Heart right ventricle (tissue), 16 donors: ENCODE measurements around the gene KBTBD3. TPM values are rescaled to one million over a fixed set of nuclear protein-coding genes. Genes with fewer than 3 reads are reported as not detected.

Experiments used
- ATAC-seq, 8 donors: fragments of 200-7000 bp; cut with Tn5 transposase; one replicate each; pipeline ENCODE4 v1.9.1; 2020; ENCODE audit warnings: mild to moderate bottlenecking in 8 of 8, moderate library complexity in 8 of 8, moderate number of reproducible peaks in 1 of 8
- DNase-seq, 2 donors: peaks; one replicate each; pipeline ENCODE4 v3.0.0-alpha.2; 2020
- H3K27ac ChIP-seq, 10 donors: fragments of 200-600 bp; sonication (generic) in 2 of 10; one replicate each; pipeline versions ENCODE4 v1.5.0 to v1.8.0; 2020 to 2022; ENCODE audit warnings: mild to moderate bottlenecking in 3 of 10
- H3K27me3 ChIP-seq, 7 donors: fragments of 200-600 bp; one replicate each; pipeline ENCODE4 v1.8.0; 2021 to 2022; ENCODE audit warnings: mild to moderate bottlenecking in 2 of 7
- H3K36me3 ChIP-seq, 9 donors: fragments of 200-600 bp; sonication (generic) in 1 of 9; one replicate each; pipeline versions ENCODE4 v1.5.0 to v1.8.0; 2020 to 2022; ENCODE audit warnings: mild to moderate bottlenecking in 2 of 9
- H3K4me1 ChIP-seq, 9 donors: fragments of 200-600 bp; sonication (generic) in 1 of 9; one replicate each; pipeline versions ENCODE4 v1.5.0 to v1.8.0; 2020 to 2022; ENCODE audit warnings: mild to moderate bottlenecking in 4 of 9
- H3K4me3 ChIP-seq, 10 donors: fragments of 200-600 bp; sonication (generic) in 2 of 10; one replicate each; pipeline versions ENCODE4 v1.5.0 to v1.8.0; 2020 to 2022; ENCODE audit warnings: mild to moderate bottlenecking in 7 of 10, moderate library complexity in 2 of 10
- H3K9me3 ChIP-seq, 11 donors: fragments of 200-600 bp in 10 of 11; sonication (generic) in 2 of 11; one replicate each; pipeline versions ENCODE4 v1.5.0 to v1.8.0; 2013 to 2022; ENCODE audit warnings: mild to moderate bottlenecking in 2 of 11, control low read depth in 1 of 11, moderate library complexity in 1 of 11
- CTCF ChIP-seq, 9 donors: fragments of 200-600 bp; sonication (generic) in 2 of 9; IDR thresholded peaks; one replicate each; pipeline versions ENCODE4 v1.5.0 to v1.8.0; 2021 to 2022; ENCODE audit warnings: antibody characterized with exemption in 9 of 9, mild to moderate bottlenecking in 5 of 9, moderate library complexity in 1 of 9
- WGBS, 2 donors: extraction: QIAGEN DNeasy Blood & Tissue Kit; methylation state at CpG; one replicate each; pipeline ENCODE4 v1.1.7; 2013; ENCODE audit warnings: inconsistent platforms in 1 of 2; 5-methylcytosine and 5-hydroxymethylcytosine counted together
- intact Hi-C, 10 donors: fragments of 100-400 bp; cut with DNase I; formaldehyde crosslinking; loops; one replicate each; pipeline versions ENCODE4 v1.11.1 to v1.14.2; 2022
- polyA plus RNA-seq, 2 donors: library from polyadenylated mRNA; stranded (reverse); fragments of 200-250 nt; gene quantifications; one replicate each; pipeline ENCODE4 v1.2.3, GENCODE V29; 2013
- total RNA-seq, 10 donors: library from RNA; stranded (reverse); fragmentation: NEBNext Ultra II Directional in 3 of 10; extraction: Animal tissue kit (Norgen Biotek cat#: 25700) in 3 of 10; gene quantifications; one replicate each; pipeline versions ENCODE4 v1.2.1 to v1.2.4, GENCODE V29; 2021 to 2023
- donor health status: Arrhythmogenic right ventricular cardiomyopathy.
- donor health status: ischemic (EF 13 %, LVEDD 7.1; RV severe dilation, severe dysfunction).
- donor health status: healthy with polysubstance abuse.
- donor health status: DM: no; HTN: yes; CAD: no.
- donor health status: DM: no; HTN: no; CAD: no.
- donor health status: ischemic (EF 25% LVEDD 6.9; RV normal size, moderate dysfunction).
- donor health status: ischemic (EF 25% LVEDD 5.7; RV mildly dilated, moderate dysfunction).
- donor health status: healthy.
- donor health status: DM: yes; HTN: yes; CAD: no.
- donor health status: Ischemic cardiomyopathy.
- donor health status: ischemic (EF 35%, LVEDD 5.7; RV mildly dilated, moderate dysfunction).
- donor health status: nonischemic (EF 11% LVEDD 7.7; RV severe dilation, severe dysfunction).
- donor health status: DM: yes; HTN: yes; CAD: no.
- donor health status: PGD.
- donor health status: ischemic (EF 29% LVEDD 5.4; RV normal size, mild dysfunction).
- donor health status: nonischemic (EF 23%, LVEDD 6.1; RV moderate dilation, normal function).

KBTBD3 gene
- total and polyA plus RNA-seq, 12 donors = 4.2 to 13.8 (median 8.7) TPM

DNA sequence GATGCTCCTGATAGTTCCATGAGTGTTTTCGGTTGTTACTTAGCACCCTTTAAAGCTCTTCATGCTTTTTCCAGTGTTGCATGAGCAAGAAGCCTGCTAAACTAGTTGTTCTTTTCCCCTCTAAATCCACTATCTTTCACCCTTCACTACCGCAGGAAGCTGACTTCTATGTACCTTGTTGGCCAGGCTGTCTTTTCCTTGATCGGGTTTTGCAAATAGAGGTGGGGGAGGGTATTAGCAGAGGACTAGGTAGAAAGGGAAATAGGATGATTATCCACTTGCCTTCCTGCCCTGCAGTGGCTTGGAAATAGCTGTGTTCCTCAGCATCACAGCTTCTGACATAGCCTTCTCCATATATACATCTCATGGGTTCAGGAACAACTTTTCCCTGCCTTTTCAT, 24.2 kb upstream of the KBTBD3 start:
- intact Hi-C loops = no loop called here
- no peak for ATAC-seq
- TF ChIP-seq CTCF (IDR thresholded peaks at IDR 0.05) = no peak
- no peak overlapping the region for H3K27ac ChIP-seq
- H3K4me1 ChIP-seq = no peaks in the 10 kb centered on the region
- no peak for DNase-seq
- H3K9me3 ChIP-seq = no peaks in the 10 kb centered on the region
- no peak overlapping the region for H3K4me3 ChIP-seq
- H3K36me3 ChIP-seq = peaks cover 0 to 34% (median 22%) of the 10 kb centered on the region in 9 donors
- no peaks in the 10 kb centered on the region for H3K27me3 ChIP-seq
- WGBS, 2 donors = 80 to 86% methylated on average over 3 of the region's 3 CpGs

DNA sequence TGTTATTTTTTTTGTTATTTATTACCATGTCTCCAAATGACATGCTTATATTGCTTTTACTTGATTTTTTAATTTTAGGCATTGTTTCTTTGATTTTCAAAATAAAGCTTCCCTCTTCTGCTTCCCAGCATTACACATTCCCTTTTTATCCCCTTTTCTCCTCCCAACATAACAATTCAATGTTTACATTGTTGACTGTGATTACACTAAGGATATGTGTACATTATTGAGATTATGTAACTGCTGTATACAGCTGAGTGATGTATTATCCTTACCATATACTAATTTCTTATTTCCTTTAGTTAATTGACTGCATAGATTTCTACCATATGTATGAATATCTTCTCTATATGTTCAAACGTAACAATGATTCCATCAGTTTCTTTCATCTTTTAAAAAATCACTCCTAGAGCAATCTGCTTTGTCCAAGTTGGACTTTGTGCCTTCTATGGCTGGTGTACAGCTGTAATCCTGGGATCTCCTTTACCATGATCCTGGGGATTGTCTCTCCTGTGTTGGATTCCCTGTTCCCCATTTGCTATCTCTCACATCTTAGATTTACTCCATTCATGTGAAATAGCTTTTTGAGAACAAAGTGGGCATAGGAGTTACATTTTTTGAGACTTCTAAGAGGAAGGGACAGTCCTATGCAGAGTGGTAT, 21.9 kb upstream of the KBTBD3 start:
- Histone ChIP-seq H3K27me3 (no peaks in the 10 kb centered on the region), H3K36me3 (peaks cover 0 to 58% (median 41%) of the 10 kb centered on the region in 9 donors), H3K4me3 (no peak overlapping the region), H3K27ac (no peak overlapping the region), H3K4me1 (no peaks in the 10 kb centered on the region), H3K9me3 (no peaks in the 10 kb centered on the region)
- WGBS, 2 donors = 81 to 92% methylated on average over 1 of the region's 1 CpG
- DNase-seq (no peak), ATAC-seq (no peak)
- intact Hi-C loops = loop anchor here in 1 of 10 donors (10.0 kb wide), 1 partner anchor 936 kb away; no protein-coding TSS in a partner anchor
- no peak for TF ChIP-seq CTCF (IDR thresholded peaks at IDR 0.05)

GRCh38 chr11:106092446-106092845, 15.3 kb upstream of the KBTBD3 start:
- no peak overlapping the region for H3K27ac ChIP-seq
- H3K36me3 ChIP-seq = peaks cover 0 to 78% (median 45%) of the 10 kb centered on the region in 9 donors
- peaks cover 0 to 39% (median 26%) of the 10 kb centered on the region in 9 donors for H3K4me1 ChIP-seq
- 94 to 97% methylated on average over 1 of the region's 1 CpG for WGBS, 2 donors
- DNase-seq (no peak), ATAC-seq (no peak)
- H3K27me3 ChIP-seq = no peaks in the 10 kb centered on the region
- no peaks in the 10 kb centered on the region for H3K9me3 ChIP-seq
- H3K4me3 ChIP-seq = no peak overlapping the region
- intact Hi-C loops = loop anchor here in 1 of 10 donors (10.0 kb wide), 1 partner anchor 942 kb away; no protein-coding TSS in a partner anchor
- no peak for TF ChIP-seq CTCF (IDR thresholded peaks at IDR 0.05)

GRCh38 chr11:106091480-106092123, 14.5 kb upstream of the KBTBD3 start:
- Histone ChIP-seq H3K36me3 (peaks cover 0 to 69% (median 37%) of the 10 kb centered on the region in 9 donors), H3K27me3 (no peaks in the 10 kb centered on the region), H3K4me3 (no peak overlapping the region), H3K27ac (no peak overlapping the region), H3K9me3 (no peaks in the 10 kb centered on the region), H3K4me1 (peaks cover 0 to 47% (median 30%) of the 10 kb centered on the region in 9 donors)
- no peak for TF ChIP-seq CTCF (IDR thresholded peaks at IDR 0.05)
- WGBS, 2 donors = 74 to 86% methylated on average over 3 of the region's 3 CpGs
- intact Hi-C loops = loop anchor here in 1 of 10 donors (10.0 kb wide), 1 partner anchor 943 kb away; no protein-coding TSS in a partner anchor
- DNase-seq (no peak), ATAC-seq (peak in 1 of 8 donors; percentile 24)
